ENCODE results near the gene HPCAL1. TPM values are rescaled to one million over a fixed set of nuclear protein-coding genes. Genes with fewer than 3 reads are reported as not detected.

Gene HPCAL1
- total RNA-seq, 4 donors from 2014 or later = 11.1 to 122 (median 48.9) TPM

- intact Hi-C loops (cut with DNase I; ENCODE audit: low total_unique reads) = no loop called here
- Histone ChIP-seq H3K4me3 (no peak overlapping the region), H3K27ac (peak overlapping the region; percentile 15 to 76), H3K27me3 (no peaks in the 10 kb centered on the region), H3K4me1 (peaks cover 0 to 13% of the 10 kb centered on the region in 2 donors), H3K36me3 (no peaks in the 10 kb centered on the region), H3K9me3 (no peaks in the 10 kb centered on the region)
- DNase-seq = no peak
- TF ChIP-seq CTCF (IDR thresholded peaks at IDR 0.05) = no peak
- no peak for TF ChIP-seq POLR2A (IDR thresholded peaks at IDR 0.05)
Measured at GRCh38 chr2:10345813-10346212, 43.1 kb downstream of the HPCAL1 start.

- Histone ChIP-seq H3K9me3 (no peaks in the 10 kb centered on the region), H3K36me3 (no peaks in the 10 kb centered on the region), H3K27me3 (no peaks in the 10 kb centered on the region), H3K4me3 (no peak overlapping the region), H3K27ac (peak overlapping the region; percentile 61 to 76), H3K4me1 (peaks cover 0 to 13% of the 10 kb centered on the region in 2 donors)
- intact Hi-C loops (cut with DNase I; ENCODE audit: low total_unique reads) = no loop called here
- no peak for DNase-seq
- no peak for TF ChIP-seq CTCF (IDR thresholded peaks at IDR 0.05)
Measured at GRCh38 chr2:10346929-10347561, 44.3 kb downstream of the HPCAL1 start.

GRCh38 chr2:10347562-10347948, 44.9 kb downstream of the HPCAL1 start:
- DNase-seq = no peak
- Histone ChIP-seq H3K4me3 (no peak overlapping the region), H3K9me3 (no peaks in the 10 kb centered on the region), H3K27ac (peak overlapping the region; percentile 61 to 76), H3K4me1 (peaks cover 0 to 13% of the 10 kb centered on the region in 2 donors), H3K36me3 (no peaks in the 10 kb centered on the region), H3K27me3 (no peaks in the 10 kb centered on the region)
- TF ChIP-seq POLR2A (IDR thresholded peaks at IDR 0.05) = no peak
- TF ChIP-seq CTCF (IDR thresholded peaks at IDR 0.05) = no peak
- intact Hi-C loops (cut with DNase I; ENCODE audit: low total_unique reads) = no loop called here

- Histone ChIP-seq H3K4me3 (no peak overlapping the region), H3K27me3 (no peaks in the 10 kb centered on the region), H3K27ac (peak overlapping the region in 1 of 2 donors; percentile 76), H3K9me3 (no peaks in the 10 kb centered on the region), H3K4me1 (peaks cover 0 to 13% of the 10 kb centered on the region in 2 donors), H3K36me3 (no peaks in the 10 kb centered on the region)
- TF ChIP-seq POLR2A (IDR thresholded peaks at IDR 0.05) (no peak), CTCF (IDR thresholded peaks at IDR 0.05) (no peak)
- intact Hi-C loops (cut with DNase I; ENCODE audit: low total_unique reads) = no loop called here
- DNase-seq = no peak
Measured at GRCh38 chr2:10348891-10349290, 46.2 kb downstream of the HPCAL1 start.

GRCh38 chr2:10350761-10351160, 48.1 kb downstream of the HPCAL1 start:
- TF ChIP-seq CTCF (IDR thresholded peaks at IDR 0.05) = no peak
- TF ChIP-seq POLR2A (IDR thresholded peaks at IDR 0.05) = no peak
- no peak for DNase-seq
- Histone ChIP-seq H3K36me3 (no peaks in the 10 kb centered on the region), H3K9me3 (no peaks in the 10 kb centered on the region), H3K4me1 (peaks cover 0 to 13% of the 10 kb centered on the region in 2 donors), H3K27ac (no peak overlapping the region), H3K27me3 (no peaks in the 10 kb centered on the region), H3K4me3 (no peak overlapping the region)
- intact Hi-C loops (cut with DNase I; ENCODE audit: low total_unique reads) = no loop called here
